Cortex of kidney (tissue), 1 donor: Measurements from ENCODE around the gene PRDM16.

Source experiments
- DNase-seq: peaks from one replicate; lab custom pipeline; 2025; lab: John Stamatoyannopoulos, UW

PRDM16 gene

GRCh38 chr1:3207217-3207848 lies 138.3 kb downstream of the PRDM16 start:
- DNase-seq: no peak

- no peak for DNase-seq
Measured at GRCh38 chr1:3208819-3209200, 139.8 kb downstream of the PRDM16 start.

- no peak for DNase-seq
Measured at GRCh38 chr1:3209201-3209600, 140.2 kb downstream of the PRDM16 start.

- no peak for DNase-seq
Measured at GRCh38 chr1:3211582-3212375, 142.8 kb downstream of the PRDM16 start.

GRCh38 chr1:3212453-3213355 lies 143.7 kb downstream of the PRDM16 start:
- DNase-seq: no peak

GRCh38 chr1:3213730-3214129 lies 144.7 kb downstream of the PRDM16 start:
- no peak for DNase-seq

GRCh38 chr1:3215198-3216014 lies 146.4 kb downstream of the PRDM16 start:
- no peak for DNase-seq

GRCh38 chr1:3216015-3216391 lies 147.0 kb downstream of the PRDM16 start:
- DNase-seq: no peak

- DNase-seq: no peak
Measured at GRCh38 chr1:3217181-3217641, 148.2 kb downstream of the PRDM16 start.

GRCh38 chr1:3217979-3218679 lies 149.1 kb downstream of the PRDM16 start:
- DNase-seq: no peak

- DNase-seq: no peak
Measured at GRCh38 chr1:3219005-3219790, 150.2 kb downstream of the PRDM16 start.

GRCh38 chr1:3219791-3220467 lies 150.9 kb downstream of the PRDM16 start:
- DNase-seq: no peak

- no peak for DNase-seq
Measured at GRCh38 chr1:3221112-3222041, 152.4 kb downstream of the PRDM16 start.

GRCh38 chr1:3222042-3222692 lies 153.2 kb downstream of the PRDM16 start:
- DNase-seq: no peak

GRCh38 chr1:3225661-3226060 lies 156.7 kb downstream of the PRDM16 start:
- DNase-seq: no peak

GRCh38 chr1:3226191-3226590 lies 157.2 kb downstream of the PRDM16 start:
- no peak for DNase-seq

- DNase-seq: no peak
Measured at GRCh38 chr1:3226701-3227350, 157.8 kb downstream of the PRDM16 start.

GRCh38 chr1:3227351-3227704 lies 158.3 kb downstream of the PRDM16 start:
- DNase-seq: no peak
